T-cell (primary cell): Measurements from ENCODE around the gene SORD. TPM values are rescaled to one million over a fixed set of nuclear protein-coding genes. Genes with fewer than 3 reads are reported as not detected.
A peak's percentile ranks its signal among the peaks of the same experiment; 100 is the strongest.

Source experiments
- ATAC-seq, 4 experiments: fragments of 200-7000 bp in 3 of 4; fragments of 150-1000 bp in 1 of 4; cut with Tn5 transposase; replicated peaks in 1 of 4; 1 replicate in 3 of 4; 2 replicates in 1 of 4; pipeline ENCODE4 v1.10.0; 2021; ENCODE audit warnings: moderate library complexity in 3 of 4, mild to moderate bottlenecking in 2 of 4, moderate number of reproducible peaks in 1 of 4
- CTCF ChIA-PET, 2 donors: fragments of 300-600 bp; sonication (Branson Sonifier 250); formaldehyde crosslinking; loops; one replicate each; lab custom pipeline; 2022; ENCODE audit warnings: antibody characterized with exemption in 2 of 2; lab: Charles Lee
- POLR2A ChIA-PET, 2 donors: fragments of 300-600 bp; sonication (Branson Sonifier 250); formaldehyde crosslinking; loops; one replicate each; lab custom pipeline; 2022; ENCODE audit warnings: antibody characterized with exemption in 2 of 2; lab: Charles Lee
- DNase-seq, 35 experiments: peaks; one replicate each; pipeline versions ENCODE4 v3.0.0 to v3.0.0-alpha.2; 2013 to 2023
- H3K27ac ChIP-seq: one replicate; pipeline ENCODE4 v1.5.1; 2013; ENCODE audit warnings: low read length
- H3K27me3 ChIP-seq, 2 experiments: replicated peaks in 1 of 2; 1 replicate in 1 of 2; 2 replicates in 1 of 2; pipeline versions ENCODE4 v1.6.1 to v1.7.0; 2013; ENCODE audit warnings: low read length in 1 of 2, mixed read lengths in 1 of 2; ENCODE audit not compliant: control insufficient read depth in 2 of 2, insufficient read depth in 2 of 2; ENCODE audit errors: extremely low read depth in 1 of 2
- H3K36me3 ChIP-seq, 2 donors: 1 replicate in 1 of 2; 2 replicates in 1 of 2; pipeline versions ENCODE4 v1.6.1 to v1.7.0; 2013; ENCODE audit warnings: low read length in 1 of 2; ENCODE audit not compliant: control insufficient read depth in 2 of 2, insufficient read depth in 1 of 2; ENCODE audit errors: extremely low read depth in 1 of 2
- H3K4me1 ChIP-seq, 2 experiments: 1 replicate in 1 of 2; 2 replicates in 1 of 2; pipeline versions ENCODE4 v1.6.1 to v1.7.0; 2013; ENCODE audit warnings: low read length in 2 of 2, mixed read lengths in 1 of 2; ENCODE audit not compliant: insufficient read depth in 2 of 2, control insufficient read depth in 1 of 2; ENCODE audit errors: extremely low read depth in 1 of 2
- H3K4me3 ChIP-seq, 2 donors: 1 replicate in 1 of 2; 2 replicates in 1 of 2; pipeline versions ENCODE4 v1.5.1 to v1.7.0; 2013; ENCODE audit warnings: mild to moderate bottlenecking in 2 of 2, low read length in 1 of 2, moderate library complexity in 1 of 2; ENCODE audit not compliant: control insufficient read depth in 1 of 2; ENCODE audit errors: extremely low read depth in 1 of 2
- H3K9me3 ChIP-seq: 2 replicates; pipeline ENCODE4 v1.7.0; 2013
- H3K27ac Mint-ChIP-seq, 2 donors: one replicate each; pipeline ENCODE4 v1.8.0; 2020 to 2021; ENCODE audit warnings: mild to moderate bottlenecking in 2 of 2, mixed read lengths in 2 of 2
- H3K27me3 Mint-ChIP-seq, 2 donors: one replicate each; pipeline ENCODE4 v1.8.0; 2021 to 2022; ENCODE audit warnings: mixed read lengths in 2 of 2
- H3K36me3 Mint-ChIP-seq: one replicate; pipeline ENCODE4 v1.8.0; 2021; ENCODE audit warnings: mixed read lengths
- H3K4me1 Mint-ChIP-seq, 3 donors: one replicate each; pipeline ENCODE4 v1.8.0; 2020 to 2022; ENCODE audit warnings: mixed read lengths in 3 of 3, mild to moderate bottlenecking in 1 of 3
- H3K4me3 Mint-ChIP-seq, 3 donors: one replicate each; pipeline ENCODE4 v1.8.0; 2020 to 2022; ENCODE audit warnings: mild to moderate bottlenecking in 3 of 3, mixed read lengths in 3 of 3, moderate library complexity in 3 of 3
- H3K9me3 Mint-ChIP-seq, 3 donors: one replicate each; pipeline ENCODE4 v1.8.0; 2020 to 2022; ENCODE audit warnings: mixed read lengths in 3 of 3
- WGBS: methylation state at CpG from one replicate; pipeline ENCODE4 v1.1.5; 2013; ENCODE audit warnings: missing lambda C conversion rate; ENCODE audit not compliant: insufficient coverage; 5-methylcytosine and 5-hydroxymethylcytosine counted together
- total RNA-seq, 35 experiments: library from RNA in 6 of 35; stranded (reverse) in 6 of 35; fragments of 120-200 nt in 1 of 35; gene quantifications; one replicate each; pipeline versions ENCODE4 v1.2.1 to v1.2.4 and lab custom pipeline; 2013 to 2026

The SORD gene
- total RNA-seq, 5 donors from 2014 or later (not counting 1 experiment from before 2014, with no cell fraction given) = 2.6 to 6.0 (median 5.1) TPM

- ATAC-seq (no peak), DNase-seq (no peak)
- ChIA-PET CTCF (interaction anchor here (0.6 to 1.3 kb wide), 3 partner anchors 14 to 384 kb away, joined by 3 to 4 read pairs (median 3); no protein-coding TSS in a partner anchor), POLR2A (no interaction called here)
- Histone ChIP-seq H3K27ac (no peak overlapping the region), H3K36me3 (no peaks in the 10 kb centered on the region), H3K27me3 (peaks cover 3 to 47% of the 10 kb centered on the region in 2 experiments), H3K4me1 (peaks cover 2 to 4% of the 10 kb centered on the region in 2 experiments), H3K4me3 (no peak overlapping the region), H3K9me3 (no peaks in the 10 kb centered on the region)
- 79% methylated on average over 7 of the region's 7 CpGs for WGBS
- Mint-ChIP-seq H3K4me3 (no peak overlapping the region), H3K4me1 (peaks cover 5 to 7% (median 6%) of the 10 kb centered on the region in 3 donors), H3K27me3 (peaks cover 42 to 65% of the 10 kb centered on the region in 2 donors), H3K27ac (no peak overlapping the region), H3K9me3 (no peaks in the 10 kb centered on the region), H3K36me3 (no peaks in the 10 kb centered on the region)
Measured at GRCh38 chr15:45122719-45123118, 99.7 kb downstream of the SORD start.

- no peak overlapping the region for H3K4me3 Mint-ChIP-seq
- Histone ChIP-seq H3K27ac (no peak overlapping the region), H3K4me3 (no peak overlapping the region), H3K4me1 (no peaks in the 10 kb centered on the region), H3K27me3 (peaks cover 7 to 44% of the 10 kb centered on the region in 2 experiments), H3K36me3 (no peaks in the 10 kb centered on the region), H3K9me3 (no peaks in the 10 kb centered on the region)
- H3K9me3 Mint-ChIP-seq = no peaks in the 10 kb centered on the region
- H3K4me1 Mint-ChIP-seq = peaks cover 0 to 1% (median under 1%) of the 10 kb centered on the region in 3 donors
- ChIA-PET CTCF (interaction anchor here (0.6 to 1.2 kb wide), 2 partner anchors 27 to 384 kb away, joined by 3 to 4 read pairs; no protein-coding TSS in a partner anchor), POLR2A (no interaction called here)
- no peak overlapping the region for H3K27ac Mint-ChIP-seq
- peaks cover 45 to 65% of the 10 kb centered on the region in 2 donors for H3K27me3 Mint-ChIP-seq
- ATAC-seq (no peak), DNase-seq (no peak)
- no peaks in the 10 kb centered on the region for H3K36me3 Mint-ChIP-seq
Measured at GRCh38 chr15:45123397-45123796, 100.4 kb downstream of the SORD start.

- H3K4me1 Mint-ChIP-seq = peaks cover 0 to 11% (median 8%) of the 10 kb centered on the region in 3 donors
- H3K9me3 Mint-ChIP-seq = no peaks in the 10 kb centered on the region
- H3K4me3 Mint-ChIP-seq = no peak overlapping the region
- POLR2A ChIA-PET = no interaction called here
- DNase-seq (peak in 19 of 35 experiments; percentile 23 to 69 (median 41)), ATAC-seq (peak; percentile 38 to 79 (median 58))
- Histone ChIP-seq H3K4me1 (peaks cover 0 to 14% of the 10 kb centered on the region in 2 experiments), H3K36me3 (no peaks in the 10 kb centered on the region), H3K27ac (no peak overlapping the region), H3K9me3 (no peaks in the 10 kb centered on the region), H3K4me3 (no peak overlapping the region), H3K27me3 (peaks cover 10 to 44% of the 10 kb centered on the region in 2 experiments)
- H3K27ac Mint-ChIP-seq = no peak overlapping the region
- WGBS = no CpG with 5 or more reads among the region's 2 CpGs
- CTCF ChIA-PET = interaction anchor here (0.5 to 2.1 kb wide), 16 partner anchors 8 to 548 kb away, joined by 3 to 19 read pairs (median 4); partner anchors contain the start of gene SHF (in 1 of the 2)
- H3K27me3 Mint-ChIP-seq = peaks cover 43 to 68% of the 10 kb centered on the region in 2 donors
- H3K36me3 Mint-ChIP-seq = no peaks in the 10 kb centered on the region
Measured at GRCh38 chr15:45126535-45127158, 103.7 kb downstream of the SORD start.

Other genes starting within 250 kb of the SORD start
- gene TERB2, start 66.5 kb upstream of the SORD start, total RNA-seq = not detected
- under 1 TPM in 3 of 5 donors, not detected in 2; 0.10 to 0.16 (median 0.12) TPM for gene DUOX2, start 91.0 kb downstream of the SORD start, total RNA-seq
- not detected for gene DUOXA2, start 91.1 kb downstream of the SORD start, total RNA-seq
- gene DUOXA1, start 106.7 kb downstream of the SORD start, total RNA-seq = 1 to 10 TPM in 2 of 5 donors, under 1 TPM in 3; 0.40 to 1.6 (median 0.91) TPM
- gene DUOX1, start 106.8 kb downstream of the SORD start, total RNA-seq = under 1 TPM in 4 of 5 donors, not detected in 1; 0.21 to 0.67 (median 0.34) TPM
- 1 to 10 TPM; 5.1 to 6.5 (median 5.6) TPM for gene SHF, start 164.8 kb downstream of the SORD start, total RNA-seq
- not detected for gene SLC28A2, start 229.0 kb downstream of the SORD start, total RNA-seq